Left ventricle myocardium inferior (tissue), 1 donor: ENCODE data around the gene SEC63. TPM values are rescaled to one million over a fixed set of nuclear protein-coding genes. Genes with fewer than 3 reads are reported as not detected.
A peak's percentile ranks its signal among the peaks of the same experiment; 100 is the strongest.

Source experiments
- DNase-seq: peaks from one replicate; pipeline ENCODE4 v3.0.0-alpha.2; 2020
- H3K27ac ChIP-seq: fragments of 200-600 bp; replicated peaks from 2 replicates; pipeline ENCODE4 v1.8.0; 2021
- H3K27me3 ChIP-seq: fragments of 200-600 bp; 2 replicates; pipeline ENCODE4 v1.8.0; 2021; ENCODE audit warnings: low read depth
- H3K36me3 ChIP-seq: fragments of 200-600 bp; 2 replicates; pipeline ENCODE4 v1.8.0; 2021
- H3K4me1 ChIP-seq: fragments of 200-600 bp; 2 replicates; pipeline ENCODE4 v1.8.0; 2021
- H3K4me3 ChIP-seq: fragments of 200-600 bp; 2 replicates; pipeline ENCODE4 v1.8.0; 2021; ENCODE audit warnings: mild to moderate bottlenecking, moderate library complexity
- H3K9me3 ChIP-seq: fragments of 200-600 bp; replicated peaks from 2 replicates; pipeline ENCODE4 v1.8.0; 2021
- intact Hi-C: fragments of 100-400 bp; cut with micrococcal nuclease; formaldehyde crosslinking; loops from one replicate; pipeline ENCODE4 v1.11.0; 2022
- long read RNA-seq: library from polyadenylated mRNA; unstranded; transcript quantifications from one replicate; pipeline ENCODE4 v2.0.0, GENCODE V29; 2021
- total RNA-seq: library from RNA; stranded (reverse); fragmentation: NEBNext Ultra II Directional; extraction: Animal tissue kit (Norgen Biotek cat#: 25700); gene quantifications from one replicate; pipeline ENCODE4 v1.2.1, GENCODE V29; 2021
- TF ChIP-seq, protein P1 (sequence below): fragments of 200-600 bp; IDR thresholded peaks from 2 replicates; pipeline ENCODE4 v1.8.0; 2021; ENCODE audit warnings: antibody characterized with exemption, mild to moderate bottlenecking, borderline replicate concordance
- donor health status: DM: no; HTN: yes; CAD: no; lungs with severe emphysema.

The SEC63 gene, protein sequence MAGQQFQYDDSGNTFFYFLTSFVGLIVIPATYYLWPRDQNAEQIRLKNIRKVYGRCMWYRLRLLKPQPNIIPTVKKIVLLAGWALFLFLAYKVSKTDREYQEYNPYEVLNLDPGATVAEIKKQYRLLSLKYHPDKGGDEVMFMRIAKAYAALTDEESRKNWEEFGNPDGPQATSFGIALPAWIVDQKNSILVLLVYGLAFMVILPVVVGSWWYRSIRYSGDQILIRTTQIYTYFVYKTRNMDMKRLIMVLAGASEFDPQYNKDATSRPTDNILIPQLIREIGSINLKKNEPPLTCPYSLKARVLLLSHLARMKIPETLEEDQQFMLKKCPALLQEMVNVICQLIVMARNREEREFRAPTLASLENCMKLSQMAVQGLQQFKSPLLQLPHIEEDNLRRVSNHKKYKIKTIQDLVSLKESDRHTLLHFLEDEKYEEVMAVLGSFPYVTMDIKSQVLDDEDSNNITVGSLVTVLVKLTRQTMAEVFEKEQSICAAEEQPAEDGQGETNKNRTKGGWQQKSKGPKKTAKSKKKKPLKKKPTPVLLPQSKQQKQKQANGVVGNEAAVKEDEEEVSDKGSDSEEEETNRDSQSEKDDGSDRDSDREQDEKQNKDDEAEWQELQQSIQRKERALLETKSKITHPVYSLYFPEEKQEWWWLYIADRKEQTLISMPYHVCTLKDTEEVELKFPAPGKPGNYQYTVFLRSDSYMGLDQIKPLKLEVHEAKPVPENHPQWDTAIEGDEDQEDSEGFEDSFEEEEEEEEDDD
- total RNA-seq: 55.0 TPM
- long read RNA-seq, full-length matches to known transcripts: 50 of 68 reads
- long read RNA-seq, partial matches to known transcripts: 11 of 68 reads
- long read RNA-seq, other reads (novel, unspliced or antisense): 7 of 68 reads

DNA sequence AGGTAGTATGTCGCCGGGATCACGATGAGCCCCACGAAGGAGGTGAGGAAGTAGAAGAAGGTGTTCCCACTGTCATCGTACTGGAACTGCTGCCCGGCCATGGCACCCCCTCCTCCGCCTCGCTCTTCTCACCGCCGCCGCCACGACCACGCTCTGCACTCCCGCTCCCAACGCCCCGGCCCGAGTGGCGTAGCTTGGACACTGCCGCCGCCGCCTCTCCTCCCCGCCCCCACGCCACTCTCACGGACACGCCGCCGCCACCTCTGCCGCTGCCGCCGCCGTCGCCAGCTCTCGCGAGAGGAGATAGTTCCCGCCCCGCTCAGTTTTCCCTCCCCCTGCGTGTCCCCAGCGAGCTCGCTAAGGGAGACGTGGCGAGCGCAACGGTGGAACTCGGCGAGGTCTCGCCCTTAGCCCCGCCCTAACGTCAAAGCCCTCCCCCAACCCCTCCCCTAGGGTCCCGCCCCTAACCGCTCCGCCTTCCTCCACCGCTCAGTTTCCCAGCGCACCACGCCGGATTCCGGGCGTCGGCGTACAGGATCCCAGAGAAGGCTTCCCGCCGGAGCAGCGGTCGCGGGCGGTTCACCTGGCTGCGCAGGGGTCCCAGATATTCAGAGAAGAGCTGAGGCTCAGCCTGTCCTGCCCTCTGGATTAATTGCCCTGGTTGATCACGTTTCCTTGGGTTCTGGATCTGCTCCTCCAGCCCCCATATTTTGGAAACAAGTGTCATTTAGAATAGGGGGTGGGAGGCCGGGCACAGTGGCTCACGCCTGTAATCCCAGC lies at the start of gene SEC63:
Gene SEC63 (minus strand): TSS at position 300 of the 780 bp plus-strand sequence. CDS start 199 bp downstream, at position 101.
- peak; percentile 97 for DNase-seq
- no peaks in the 10 kb centered on the region for H3K27me3 ChIP-seq
- peak within 1 kb of the TSS; percentile 95 for H3K27ac ChIP-seq
- H3K4me3 ChIP-seq: peak within 1 kb of the TSS; percentile 88
- H3K4me1 ChIP-seq: peaks cover 46% of the 10 kb centered on the region
- H3K36me3 ChIP-seq: no peaks in the 10 kb centered on the region
- TF ChIP-seq, protein P1, sequence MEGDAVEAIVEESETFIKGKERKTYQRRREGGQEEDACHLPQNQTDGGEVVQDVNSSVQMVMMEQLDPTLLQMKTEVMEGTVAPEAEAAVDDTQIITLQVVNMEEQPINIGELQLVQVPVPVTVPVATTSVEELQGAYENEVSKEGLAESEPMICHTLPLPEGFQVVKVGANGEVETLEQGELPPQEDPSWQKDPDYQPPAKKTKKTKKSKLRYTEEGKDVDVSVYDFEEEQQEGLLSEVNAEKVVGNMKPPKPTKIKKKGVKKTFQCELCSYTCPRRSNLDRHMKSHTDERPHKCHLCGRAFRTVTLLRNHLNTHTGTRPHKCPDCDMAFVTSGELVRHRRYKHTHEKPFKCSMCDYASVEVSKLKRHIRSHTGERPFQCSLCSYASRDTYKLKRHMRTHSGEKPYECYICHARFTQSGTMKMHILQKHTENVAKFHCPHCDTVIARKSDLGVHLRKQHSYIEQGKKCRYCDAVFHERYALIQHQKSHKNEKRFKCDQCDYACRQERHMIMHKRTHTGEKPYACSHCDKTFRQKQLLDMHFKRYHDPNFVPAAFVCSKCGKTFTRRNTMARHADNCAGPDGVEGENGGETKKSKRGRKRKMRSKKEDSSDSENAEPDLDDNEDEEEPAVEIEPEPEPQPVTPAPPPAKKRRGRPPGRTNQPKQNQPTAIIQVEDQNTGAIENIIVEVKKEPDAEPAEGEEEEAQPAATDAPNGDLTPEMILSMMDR: no peak
- H3K9me3 ChIP-seq: no peaks in the 10 kb centered on the region
- intact Hi-C loops: no loop called here

DNA sequence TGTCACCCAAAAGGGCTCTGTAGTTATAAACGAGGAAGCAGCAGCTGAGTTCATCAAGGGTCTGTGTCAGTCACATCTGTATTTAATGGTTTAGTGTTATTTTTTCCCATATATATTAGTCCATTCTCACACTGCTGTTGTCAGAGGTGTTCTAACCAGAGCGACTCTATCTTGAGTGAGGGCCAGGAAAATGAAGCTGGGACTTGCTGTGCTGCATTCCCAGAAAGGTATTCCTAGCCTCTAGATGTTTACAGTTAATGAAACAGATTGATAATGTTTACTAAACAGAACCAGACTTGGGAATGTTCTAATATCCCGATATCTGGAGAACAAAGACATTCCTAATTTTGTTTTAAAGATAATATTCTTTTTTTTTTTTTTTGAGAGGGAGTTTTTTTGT lies 48.0 kb upstream of the SEC63 start:
- intact Hi-C loops: no loop called here
- Histone ChIP-seq H3K4me3 (no peak overlapping the region), H3K9me3 (peaks cover 22% of the 10 kb centered on the region), H3K27ac (no peak overlapping the region), H3K27me3 (no peaks in the 10 kb centered on the region), H3K4me1 (no peaks in the 10 kb centered on the region), H3K36me3 (no peaks in the 10 kb centered on the region)
- TF ChIP-seq, protein P1: no peak
- no peak for DNase-seq

DNA sequence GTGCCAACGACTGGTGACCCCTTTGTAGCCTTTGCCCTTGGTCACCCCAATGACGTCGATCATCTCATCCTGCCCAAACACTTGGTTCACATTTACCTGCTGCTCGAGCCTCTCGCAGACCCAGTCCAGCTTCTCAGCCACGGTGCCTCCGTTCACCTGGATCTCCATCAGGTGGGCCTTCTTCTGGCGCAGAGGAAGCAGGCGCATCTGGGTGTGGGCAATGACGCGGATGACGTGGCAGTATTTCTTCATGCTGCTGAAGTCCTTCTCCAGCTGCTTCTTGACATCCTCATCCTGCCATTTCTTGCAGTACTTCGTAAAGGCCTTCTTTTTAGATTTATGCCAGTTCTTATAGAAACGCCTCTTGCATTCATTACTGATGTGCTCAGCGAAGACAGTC lies 46.9 kb upstream of the SEC63 start:
- Histone ChIP-seq H3K36me3 (no peaks in the 10 kb centered on the region), H3K4me1 (no peaks in the 10 kb centered on the region), H3K27ac (no peak overlapping the region), H3K4me3 (no peak overlapping the region), H3K27me3 (peaks cover 3% of the 10 kb centered on the region), H3K9me3 (peaks cover 18% of the 10 kb centered on the region)
- TF ChIP-seq, protein P1: no peak
- no peak for DNase-seq
- intact Hi-C loops: no loop called here

DNA sequence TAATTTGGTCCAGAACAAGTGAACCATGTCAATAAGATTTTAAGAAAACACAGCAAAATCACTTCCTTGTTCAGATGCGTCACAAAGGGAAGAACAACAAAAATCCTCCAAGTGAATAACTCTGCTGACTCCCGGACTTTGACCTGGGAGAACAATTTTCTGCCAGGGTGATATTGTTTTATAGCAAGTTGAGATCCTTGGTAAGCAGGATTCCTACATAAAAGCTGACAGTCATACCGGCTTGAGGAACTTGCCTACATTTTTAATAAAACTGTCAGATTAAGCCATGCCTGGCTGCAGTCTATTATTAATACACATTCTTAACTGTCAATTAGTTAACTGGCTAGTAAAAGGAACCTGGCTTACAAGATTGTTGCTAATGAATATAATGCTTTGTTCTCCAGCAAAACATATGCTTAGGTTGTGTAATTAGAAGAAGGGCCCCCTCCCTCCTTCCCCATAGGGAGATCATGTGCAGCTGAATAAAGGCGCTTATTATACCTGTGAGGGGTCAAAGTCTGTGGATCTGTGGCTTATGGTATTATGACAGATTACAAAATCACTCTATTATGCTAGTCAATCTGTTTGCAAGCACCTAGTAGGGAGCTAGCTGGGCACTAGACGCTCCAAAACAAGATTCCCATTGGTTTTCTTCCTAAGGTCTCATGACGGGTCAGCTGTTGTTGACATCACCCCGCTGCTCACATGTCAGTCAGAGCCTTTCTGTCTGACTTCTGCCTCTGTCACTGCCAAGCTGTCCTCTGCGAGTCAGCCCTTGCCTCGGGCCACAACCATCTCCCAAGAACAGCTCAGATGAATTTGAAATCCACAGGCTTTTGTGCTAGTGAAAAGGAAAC lies 44.6 kb upstream of the SEC63 start:
- H3K36me3 ChIP-seq: no peaks in the 10 kb centered on the region
- peaks cover 3% of the 10 kb centered on the region for H3K27me3 ChIP-seq
- H3K4me1 ChIP-seq: no peaks in the 10 kb centered on the region
- intact Hi-C loops: no loop called here
- TF ChIP-seq, protein P1: no peak
- DNase-seq: no peak
- H3K9me3 ChIP-seq: no peaks in the 10 kb centered on the region
- H3K27ac ChIP-seq: no peak overlapping the region
- no peak overlapping the region for H3K4me3 ChIP-seq
